ENCODE results near the gene KCNQ2.

Gene KCNQ2

DNA sequence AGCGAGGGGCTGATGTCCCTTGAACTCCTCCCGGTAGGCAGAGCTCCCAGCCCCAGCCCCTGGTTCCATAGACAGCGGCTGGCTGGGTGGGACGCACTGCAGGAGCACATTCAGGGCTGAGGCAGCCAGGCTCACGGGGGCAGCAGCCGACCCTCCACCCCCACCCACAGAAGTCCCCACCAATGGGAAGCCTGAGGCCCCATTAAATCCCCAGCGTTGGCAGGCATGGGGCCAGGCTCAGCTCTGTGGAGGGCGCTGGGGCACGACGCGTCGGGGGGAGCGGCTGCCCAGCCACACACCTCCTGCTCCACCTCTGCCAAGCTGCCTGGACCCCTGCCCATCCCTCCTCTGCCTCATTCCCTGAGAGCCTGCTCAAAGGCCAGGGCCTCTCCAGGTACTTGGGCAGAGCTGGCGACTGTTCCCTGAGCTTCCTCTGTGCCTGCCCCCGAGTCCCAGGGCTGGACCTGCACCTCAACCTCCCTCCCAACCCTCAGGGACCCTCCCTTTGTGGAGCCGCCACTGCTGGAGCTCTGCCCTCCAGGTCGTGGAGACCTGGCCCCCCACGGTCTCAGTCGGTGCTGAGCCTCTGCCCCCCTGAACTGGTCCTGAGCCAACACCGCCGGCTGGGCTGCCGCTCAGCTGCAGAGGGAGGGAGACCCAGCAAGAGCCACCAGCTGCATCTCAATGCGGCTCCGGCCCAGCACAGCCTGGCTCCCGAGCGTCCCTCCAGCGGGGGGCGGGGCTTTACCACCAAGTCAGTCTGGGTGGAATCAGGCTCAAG lies 120.5 kb downstream of the KCNQ2 start:
- DNase-seq: no peak

DNA sequence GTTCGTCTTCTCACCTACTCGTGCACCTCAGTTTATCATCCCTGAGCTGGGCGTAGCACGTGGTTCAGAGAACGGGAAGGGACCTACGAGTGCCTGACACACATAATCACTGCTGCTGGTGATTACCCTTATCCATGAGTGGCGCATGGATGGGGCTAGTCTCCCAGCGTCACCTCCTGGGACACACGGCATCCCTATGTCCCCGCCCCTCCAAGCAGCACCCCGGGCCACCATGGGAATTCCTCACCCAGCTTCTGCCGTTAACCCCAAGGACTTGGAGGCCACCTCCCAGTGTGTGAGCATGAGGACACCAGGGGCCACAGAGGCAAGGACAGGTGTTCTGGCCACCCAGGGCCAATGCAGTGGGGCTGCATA lies 121.1 kb downstream of the KCNQ2 start:
- no peak for DNase-seq

DNA sequence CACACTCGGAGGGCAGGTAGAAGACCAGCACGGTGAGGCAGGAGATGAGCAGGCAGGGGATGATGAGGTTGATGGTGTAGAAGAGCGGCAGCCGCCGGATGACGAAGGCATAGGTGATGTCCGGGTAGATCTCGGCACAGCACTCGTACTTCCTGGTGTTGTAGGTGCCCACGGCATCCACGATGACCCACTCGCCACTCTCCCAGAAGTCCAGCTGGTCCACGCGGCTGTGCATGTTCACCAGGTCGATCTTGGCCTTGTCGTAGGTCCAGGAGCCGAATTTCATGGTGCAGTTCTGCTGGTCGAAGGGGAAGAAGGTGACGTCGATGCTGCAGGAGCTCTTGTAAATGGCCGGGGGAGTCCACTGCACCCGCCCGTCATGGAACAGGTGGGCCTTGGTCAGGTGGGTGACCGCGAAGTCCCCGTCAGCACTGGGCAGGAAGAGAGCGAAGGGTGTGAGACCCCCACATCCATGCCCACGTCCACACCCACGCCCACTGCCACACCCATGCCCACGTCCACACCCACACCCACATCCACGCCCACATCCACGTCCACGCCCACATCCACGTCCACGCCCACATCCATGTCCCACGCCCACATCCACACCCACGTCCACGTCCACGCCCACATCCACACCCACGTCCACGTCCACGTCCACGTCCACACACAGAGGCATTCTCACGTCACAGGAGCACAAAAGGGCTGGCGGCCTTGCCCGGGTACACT lies 121.7 kb downstream of the KCNQ2 start:
- DNase-seq: no peak

Measured in MV-4-11 (cell line).